Smooth muscle cell of the umbilical artery (primary cell): ENCODE measurements around the gene SKIC3. TPM values are rescaled to one million over a fixed set of nuclear protein-coding genes. Genes with fewer than 3 reads are reported as not detected.

Source experiments
- total RNA-seq: library from RNA; depleted of rRNA; stranded (reverse); fragments of >200 nt; gene quantifications from 2 replicates; pipeline ENCODE4 v1.2.3, GENCODE V29; 2014

The SKIC3 gene
- total RNA-seq = 198 and 214 TPM in 2 replicates

GRCh38 chr5:95554647-95555548 lies at the start of gene SKIC3, which contains the start of gene ARSK:
Gene SKIC3 (minus strand): TSS chr5:95554977. CDS start chr5:95547150, 7,827 bp downstream.
Gene ARSK (plus strand): TSS chr5:95555101. CDS start chr5:95555279, 178 bp downstream.

Other genes with a start within 250 kb of the SKIC3 start
- not detected in 2 replicates for gene FAM81B, start 163.6 kb downstream of the SKIC3 start, total RNA-seq
- 13.4 and 24.2 TPM in 2 replicates for gene ARSK, start 124 bp upstream of the SKIC3 start, total RNA-seq
- gene GPR150, start 65.1 kb upstream of the SKIC3 start, total RNA-seq = under 0.01 and 0.28 TPM in 2 replicates
- gene RFESD, start 91.8 kb upstream of the SKIC3 start, total RNA-seq = 0.59 and 1.7 TPM in 2 replicates
- 0.30 and 0.46 TPM in 2 replicates for gene SPATA9, start 128.0 kb upstream of the SKIC3 start, total RNA-seq
- 256 and 273 TPM in 2 replicates for gene RHOBTB3, start 176.4 kb upstream of the SKIC3 start, total RNA-seq